Esophagus squamous epithelium (tissue), 5 donors: Measurements from ENCODE around the gene AIP. TPM values are rescaled to one million over a fixed set of nuclear protein-coding genes. Genes with fewer than 3 reads are reported as not detected.

Experiments
- DNase-seq: peaks from one replicate; lab custom pipeline; 2025; lab: John Stamatoyannopoulos, UW
- H3K27ac ChIP-seq, 4 donors: fragments of 200-600 bp; sonication (generic); one replicate each; pipeline ENCODE4 v1.5.1; 2016 to 2019; ENCODE audit warnings: mild to moderate bottlenecking in 1 of 4
- H3K27me3 ChIP-seq, 4 donors: fragments of 200-600 bp; sonication (generic); 1 replicate in 3 of 4; 2 replicates in 1 of 4; pipeline versions ENCODE4 v1.5.1 to v1.6.0; 2017 to 2021; ENCODE audit warnings: antibody characterized with exemption in 1 of 4
- H3K36me3 ChIP-seq, 3 donors: fragments of 200-600 bp; sonication (generic); one replicate each; pipeline ENCODE4 v1.5.1; 2016 to 2019
- H3K4me1 ChIP-seq, 3 donors: fragments of 200-600 bp; sonication (generic); one replicate each; pipeline ENCODE4 v1.5.1; 2017 to 2019
- H3K4me3 ChIP-seq, 4 donors: fragments of 200-600 bp; sonication (generic); 1 replicate in 3 of 4; 2 replicates in 1 of 4; pipeline ENCODE4 v1.5.1; 2016 to 2019; ENCODE audit warnings: mild to moderate bottlenecking in 2 of 4, moderate library complexity in 1 of 4
- H3K9me3 ChIP-seq, 3 donors: fragments of 200-600 bp; sonication (generic); one replicate each; pipeline ENCODE4 v1.5.1; 2016 to 2019
- POLR2A ChIP-seq, 4 donors: fragments of 450-650 bp; IDR thresholded peaks; one replicate each; pipeline ENCODE4 v1.6.1; 2017; ENCODE audit warnings: antibody characterized with exemption in 4 of 4, mild to moderate bottlenecking in 4 of 4, moderate library complexity in 3 of 4
- WGBS, 2 donors: methylation state at CpG; one replicate each; pipeline ENCODE4 v1.1.5; 2018; 5-methylcytosine and 5-hydroxymethylcytosine counted together
- intact Hi-C: fragments of 100-400 bp; cut with DNase I; formaldehyde crosslinking; loops from one replicate; pipeline ENCODE4 v1.15.0; 2022
- total RNA-seq, 4 donors: library from RNA; depleted of rRNA; stranded (reverse); fragments of >200 nt; gene quantifications; one replicate each; pipeline ENCODE4 v1.1.0, GENCODE V29; 2016
- TF ChIP-seq, protein P1 (sequence below), 6 experiments: fragments of 450-650 bp in 4 of 6; fragments of 200-600 bp in 2 of 6; sonication (generic) in 2 of 6; IDR thresholded peaks; one replicate each; pipeline ENCODE4 v1.5.1; 2016 to 2019; ENCODE audit warnings: antibody characterized with exemption in 6 of 6, mild to moderate bottlenecking in 4 of 6, moderate library complexity in 4 of 6
- donor health status: DM: yes; HTN: yes; CAD: no.

The AIP gene
- total RNA-seq, 4 donors from 2014 or later = 16.8 to 63.3 (median 28.3) TPM

- intact Hi-C loops = no loop called here
- no peaks in the 10 kb centered on the region for H3K4me1 ChIP-seq
- no peak for DNase-seq
- TF ChIP-seq, protein P1, sequence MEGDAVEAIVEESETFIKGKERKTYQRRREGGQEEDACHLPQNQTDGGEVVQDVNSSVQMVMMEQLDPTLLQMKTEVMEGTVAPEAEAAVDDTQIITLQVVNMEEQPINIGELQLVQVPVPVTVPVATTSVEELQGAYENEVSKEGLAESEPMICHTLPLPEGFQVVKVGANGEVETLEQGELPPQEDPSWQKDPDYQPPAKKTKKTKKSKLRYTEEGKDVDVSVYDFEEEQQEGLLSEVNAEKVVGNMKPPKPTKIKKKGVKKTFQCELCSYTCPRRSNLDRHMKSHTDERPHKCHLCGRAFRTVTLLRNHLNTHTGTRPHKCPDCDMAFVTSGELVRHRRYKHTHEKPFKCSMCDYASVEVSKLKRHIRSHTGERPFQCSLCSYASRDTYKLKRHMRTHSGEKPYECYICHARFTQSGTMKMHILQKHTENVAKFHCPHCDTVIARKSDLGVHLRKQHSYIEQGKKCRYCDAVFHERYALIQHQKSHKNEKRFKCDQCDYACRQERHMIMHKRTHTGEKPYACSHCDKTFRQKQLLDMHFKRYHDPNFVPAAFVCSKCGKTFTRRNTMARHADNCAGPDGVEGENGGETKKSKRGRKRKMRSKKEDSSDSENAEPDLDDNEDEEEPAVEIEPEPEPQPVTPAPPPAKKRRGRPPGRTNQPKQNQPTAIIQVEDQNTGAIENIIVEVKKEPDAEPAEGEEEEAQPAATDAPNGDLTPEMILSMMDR (IDR thresholded peaks at IDR 0.05) = no peak
- TF ChIP-seq POLR2A (IDR thresholded peaks at IDR 0.05) = no peak
- H3K27me3 ChIP-seq = no peaks in the 10 kb centered on the region
- WGBS, 2 donors = 100% methylated on average over 1 of the region's 19 CpGs; no CpG with 5 or more reads in 1 of the 2 donors
- no peak overlapping the region for H3K4me3 ChIP-seq
- H3K9me3 ChIP-seq = no peaks in the 10 kb centered on the region
- H3K27ac ChIP-seq = no peak overlapping the region
- peaks cover 43 to 98% (median 49%) of the 10 kb centered on the region in 3 donors for H3K36me3 ChIP-seq
Observed at GRCh38 chr11:67492069-67492727, 9.4 kb downstream of the AIP start.

- DNase-seq = no peak
- no peaks in the 10 kb centered on the region for H3K27me3 ChIP-seq
- no CpG with 5 or more reads among the region's 46 CpGs for WGBS, 2 donors
- H3K9me3 ChIP-seq = no peaks in the 10 kb centered on the region
- H3K4me1 ChIP-seq = no peaks in the 10 kb centered on the region
- intact Hi-C loops = no loop called here
- no peak overlapping the region for H3K27ac ChIP-seq
- peaks cover 42 to 98% (median 43%) of the 10 kb centered on the region in 3 donors for H3K36me3 ChIP-seq
- no peak overlapping the region for H3K4me3 ChIP-seq
- TF ChIP-seq, protein P1 (IDR thresholded peaks at IDR 0.05) = no peak
- TF ChIP-seq POLR2A (IDR thresholded peaks at IDR 0.05) = no peak
Observed at GRCh38 chr11:67492801-67493547, 10.1 kb downstream of the AIP start.

DNA sequence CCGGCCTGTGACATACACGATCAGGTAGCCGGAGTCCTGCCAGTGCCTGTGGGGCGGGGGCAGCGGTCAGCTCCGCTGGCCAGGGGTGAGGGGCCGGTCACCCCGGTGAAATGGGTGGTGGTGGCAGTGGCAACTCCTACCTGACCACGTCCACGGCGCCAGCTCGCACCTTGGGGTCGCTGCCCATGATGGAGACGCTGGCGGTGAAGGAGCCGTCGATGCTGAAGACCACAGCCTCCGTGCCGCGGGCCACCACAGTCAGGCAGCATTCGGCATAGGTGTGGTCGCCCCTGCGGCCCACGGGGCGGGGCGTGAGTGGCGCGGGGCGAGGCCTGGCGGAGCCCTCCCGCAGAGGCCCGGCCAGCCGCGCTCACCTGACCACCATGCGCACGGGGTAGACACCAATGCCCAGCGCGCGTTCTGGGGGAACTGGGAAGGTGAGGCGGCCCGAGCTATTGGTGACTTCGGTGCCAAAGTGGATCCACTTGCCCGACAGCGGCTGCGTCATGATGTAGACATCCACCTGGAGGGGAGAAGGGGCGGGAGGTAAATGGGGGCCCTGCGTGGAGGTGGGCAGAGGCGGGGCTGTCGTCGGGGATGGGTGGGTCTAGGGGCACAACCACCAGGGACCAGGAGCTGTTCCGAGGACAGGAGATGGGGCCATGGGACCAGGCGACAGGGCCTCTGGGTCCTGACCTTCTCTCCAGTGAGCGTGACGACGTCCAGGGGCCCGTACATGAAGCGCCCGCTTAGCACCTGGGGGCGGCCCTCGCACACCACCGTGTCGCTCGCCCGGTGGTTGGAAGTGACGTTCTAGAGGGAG, 10.9 kb downstream of the AIP start:
- WGBS, 2 donors = 90 to 93% methylated on average over 2 to 33 of the region's 65 CpGs

GRCh38 chr11:67494371-67495233, 11.8 kb downstream of the AIP start:
- Histone ChIP-seq H3K4me3 (no peak overlapping the region), H3K36me3 (peaks cover 31 to 100% (median 38%) of the 10 kb centered on the region in 3 donors), H3K27me3 (no peaks in the 10 kb centered on the region), H3K27ac (no peak overlapping the region), H3K4me1 (no peaks in the 10 kb centered on the region), H3K9me3 (no peaks in the 10 kb centered on the region)
- 80 to 87% methylated on average over 17 to 27 of the region's 59 CpGs for WGBS, 2 donors
- TF ChIP-seq, protein P1 (IDR thresholded peaks at IDR 0.05) = no peak
- no peak for TF ChIP-seq POLR2A (IDR thresholded peaks at IDR 0.05)
- DNase-seq = no peak
- intact Hi-C loops = no loop called here

More for the DNA sequence above, 10.9 kb downstream of the AIP start:
- H3K27me3 ChIP-seq = no peaks in the 10 kb centered on the region
- no peak for TF ChIP-seq POLR2A (IDR thresholded peaks at IDR 0.05)
- TF ChIP-seq, protein P1 (IDR thresholded peaks at IDR 0.05) = no peak
- no peaks in the 10 kb centered on the region for H3K4me1 ChIP-seq
- intact Hi-C loops = no loop called here
- H3K9me3 ChIP-seq = no peaks in the 10 kb centered on the region
- H3K36me3 ChIP-seq = peaks cover 39 to 100% (median 43%) of the 10 kb centered on the region in 3 donors
- DNase-seq = no peak
- H3K4me3 ChIP-seq = no peak overlapping the region
- no peak overlapping the region for H3K27ac ChIP-seq
